HepG2 (cell line): Measurements from ENCODE around the gene LONP1. TPM values are rescaled to one million over a fixed set of nuclear protein-coding genes. Genes with fewer than 3 reads are reported as not detected.

Experiments
- ARID5B ChIP-seq: IDR thresholded peaks from 2 replicates; pipeline ENCODE4 v1.4.0; 2020; ENCODE audit warnings: mild to moderate bottlenecking, missing genetic modification reagents
- DZIP1 ChIP-seq: sonication (generic); formaldehyde crosslinking; IDR thresholded peaks from 2 replicates; pipeline ENCODE4 v1.5.0; 2020; ENCODE audit warnings: mild to moderate bottlenecking, missing genetic modification reagents
- GATA4 ChIP-seq: sonication (generic); IDR thresholded peaks from 2 replicates; pipeline ENCODE4 v1.6.1; 2016; ENCODE audit warnings: antibody characterized with exemption, low read depth, borderline replicate concordance
- HES4 ChIP-seq: sonication (generic); formaldehyde crosslinking; IDR thresholded peaks from 2 replicates; pipeline ENCODE4 v1.9.0; 2021; ENCODE audit warnings: mild to moderate bottlenecking, missing genetic modification reagents, borderline replicate concordance
- JARID2 ChIP-seq: sonication (generic); formaldehyde crosslinking; IDR thresholded peaks from 2 replicates; pipeline ENCODE4 v1.8.1; 2023; ENCODE audit warnings: missing genetic modification reagents, inconsistent platforms; ENCODE audit not compliant: insufficient replicate concordance
- KLF11 ChIP-seq: IDR thresholded peaks from 2 replicates; pipeline ENCODE4 v1.6.1; 2016; ENCODE audit warnings: missing compliant biosample characterization
- KLF15 ChIP-seq: sonication (generic); formaldehyde crosslinking; IDR thresholded peaks from 2 replicates; pipeline ENCODE4 v1.8.1; 2023; ENCODE audit warnings: borderline replicate concordance, mild to moderate bottlenecking, inconsistent platforms, missing genetic modification reagents, mixed read lengths
- MATR3 ChIP-seq: sonication (generic); formaldehyde crosslinking; IDR thresholded peaks from 2 replicates; pipeline ENCODE4 v1.4.0; 2020; ENCODE audit warnings: missing genetic modification reagents
- PRDM10 ChIP-seq: sonication (generic); formaldehyde crosslinking; IDR thresholded peaks from 2 replicates; pipeline ENCODE4 v1.4.0; 2020; ENCODE audit warnings: low read depth, missing genetic modification reagents
- SOX13 ChIP-seq, 3 experiments: fragments of 450-650 bp in 1 of 3; sonication (generic) in 1 of 3; formaldehyde crosslinking in 1 of 3; IDR thresholded peaks in 2 of 3; conservative IDR thresholded peaks in 1 of 3; 2 replicates each; pipeline versions ENCODE4 v1.5.0 to v1.6.1; 2016 to 2020; ENCODE audit warnings: antibody characterized with exemption in 1 of 3, mild to moderate bottlenecking in 1 of 3, missing compliant biosample characterization in 1 of 3, missing genetic modification reagents in 1 of 3, moderate library complexity in 1 of 3
- ZBTB8A ChIP-seq: sonication (generic); formaldehyde crosslinking; IDR thresholded peaks from 2 replicates; pipeline ENCODE4 v1.4.0; 2020; ENCODE audit warnings: mild to moderate bottlenecking, low read depth, missing genetic modification reagents, borderline replicate concordance
- ZNF124 ChIP-seq: sonication (generic); formaldehyde crosslinking; IDR thresholded peaks from 2 replicates; pipeline ENCODE4 v1.4.0; 2020; ENCODE audit warnings: missing genetic modification reagents
- ZNF30 ChIP-seq: sonication (generic); formaldehyde crosslinking; IDR thresholded peaks from 2 replicates; pipeline ENCODE4 v1.5.0; 2020; ENCODE audit warnings: mild to moderate bottlenecking, missing genetic modification reagents
- ZNF563 ChIP-seq: sonication (generic); formaldehyde crosslinking; IDR thresholded peaks from 2 replicates; pipeline ENCODE4 v1.8.0; 2022; ENCODE audit warnings: mild to moderate bottlenecking, moderate library complexity, missing genetic modification reagents
- ZNF672 ChIP-seq: sonication (generic); formaldehyde crosslinking; IDR thresholded peaks from 2 replicates; pipeline ENCODE4 v1.8.1; 2022; ENCODE audit warnings: missing genetic modification reagents
- ZNF780A ChIP-seq: sonication (generic); formaldehyde crosslinking; IDR thresholded peaks from 2 replicates; pipeline ENCODE4 v1.8.0; 2022; ENCODE audit warnings: mild to moderate bottlenecking, missing genetic modification reagents, moderate library complexity
- ZNF850 ChIP-seq: sonication (generic); formaldehyde crosslinking; conservative IDR thresholded peaks from 2 replicates; pipeline ENCODE4 v1.9.0; 2021; ENCODE audit warnings: mild to moderate bottlenecking, missing genetic modification reagents
- polyA plus RNA-seq, 8 experiments: library from polyadenylated mRNA; depleted of rRNA in 3 of 8; stranded (reverse) in 7 of 8; unstranded in 1 of 8; fragments of >200 nt; fragmentation: Illumina TruSeq in 4 of 8; extraction: Trizol in 4 of 8; gene quantifications; 2 replicates each; pipeline versions ENCODE4 v1.2.1 to v1.2.3, GENCODE V29; 2011 to 2016; ENCODE audit warnings: low read depth in 4 of 8, missing spikeins in 1 of 8, mixed read lengths in 1 of 8; ENCODE audit not compliant: insufficient read depth in 1 of 8
- total RNA-seq, 5 experiments: library from RNA; depleted of rRNA; stranded (reverse); fragments of >200 nt; fragmentation: Illumina TruSeq; extraction: Trizol; gene quantifications; 2 replicates each; pipeline ENCODE4 v1.2.3, GENCODE V29; 2016; ENCODE audit warnings: low read depth in 1 of 5

LONP1 gene
- total and polyA plus RNA-seq, 2 of the 13 experiments (the other 11 are each of a cell fraction or from before 2014, with no cell fraction given): 59.5 to 76.8 TPM

GRCh38 chr19:5719961-5720790 lies at the start of gene LONP1, which contains the start of gene CATSPERD (continued):
- TF ChIP-seq MATR3 (CRISPR knock-in tag): no peak
- TF ChIP-seq ZNF672 (CRISPR knock-in tag): peak; percentile 72; the same call in 1 of the 2 replicates
- peak; percentile 75 for TF ChIP-seq DZIP1 (CRISPR knock-in tag)
- TF ChIP-seq ZNF850 (CRISPR knock-in tag): no peak
- TF ChIP-seq KLF15 (CRISPR knock-in tag): 0 out of 2 replicates have a peak, but pooled peaks have one; percentile 76
- TF ChIP-seq ZNF563: peak; percentile 78
- 0 out of 2 replicates have a peak, but pooled peaks have one; percentile 65 for TF ChIP-seq HES4 (CRISPR knock-in tag)
- TF ChIP-seq KLF11 (CRISPR knock-in tag): peak; percentile 81; the same call in 1 of the 2 replicates
- no peak for TF ChIP-seq ZBTB8A (CRISPR knock-in tag)
- TF ChIP-seq JARID2 (CRISPR knock-in tag): peak; percentile 50
- no peak; the same call in none of the 2 replicates for TF ChIP-seq ZNF124 (CRISPR knock-in tag)
- peak; percentile 75 for TF ChIP-seq PRDM10 (CRISPR knock-in tag)
- no peak for TF ChIP-seq ZNF30 (CRISPR knock-in tag)
- TF ChIP-seq ARID5B (CRISPR knock-in tag): peak; percentile 23; the same call in 1 of the 2 replicates
- peak; percentile 93; the same call in 1 of the 2 replicates for TF ChIP-seq ZNF780A (CRISPR knock-in tag)
- TF ChIP-seq SOX13 (IDR thresholded peaks at IDR 0.05): 0 out of 2 replicates have a peak, but pooled peaks have one; percentile 25
- peak in 1 of 2 experiments; percentile 66; a peak in 2 of 4 replicates for TF ChIP-seq SOX13 (CRISPR knock-in tag; conservative IDR thresholded peaks at IDR 0.05 in 1 of 2, IDR thresholded peaks at IDR 0.05 in 1 of 2)
- TF ChIP-seq GATA4: no peak
